GM23338 (cell line): ENCODE measurements around the gene AMPH. TPM values are rescaled to one million over a fixed set of nuclear protein-coding genes. Genes with fewer than 3 reads are reported as not detected.

Experiments used
- ATAC-seq: fragments of 200-7000 bp; cut with Tn5 transposase; 3 replicates; pipeline ENCODE4 v1.9.1; 2020
- DNase-seq: peaks from one replicate; pipeline ENCODE4 v3.0.0-alpha.2; 2015; ENCODE audit warnings: low spot score
- H2AFZ ChIP-seq: fragments of 200-600 bp; sonication (generic); 2 replicates; pipeline ENCODE4 v1.8.0; 2016; ENCODE audit warnings: antibody characterized with exemption, mild to moderate bottlenecking, moderate library complexity
- H3F3A ChIP-seq: fragments of 200-600 bp; sonication (generic); replicated peaks from 2 replicates; pipeline ENCODE4 v1.8.0; 2017; ENCODE audit warnings: antibody characterized with exemption, mixed run types, low read depth
- H3K27ac ChIP-seq: fragments of 200-600 bp; sonication (generic); 2 replicates; pipeline ENCODE4 v1.6.1; 2016; ENCODE audit warnings: low read depth
- H3K27me3 ChIP-seq: fragments of 200-600 bp; sonication (generic); 2 replicates; pipeline ENCODE4 v1.8.0; 2016; ENCODE audit warnings: mild to moderate bottlenecking, mixed run types, moderate library complexity; ENCODE audit not compliant: insufficient read depth
- H3K36me3 ChIP-seq: fragments of 200-600 bp; sonication (generic); 2 replicates; pipeline ENCODE4 v1.8.0; 2016; ENCODE audit warnings: mild to moderate bottlenecking; ENCODE audit not compliant: insufficient read depth
- H3K4me1 ChIP-seq: fragments of 200-600 bp; sonication (generic); 2 replicates; pipeline ENCODE4 v1.8.0; 2016; ENCODE audit warnings: mild to moderate bottlenecking, moderate library complexity; ENCODE audit not compliant: insufficient read depth
- H3K4me2 ChIP-seq: fragments of 200-600 bp; sonication (generic); 2 replicates; pipeline ENCODE4 v1.7.1; 2017; ENCODE audit warnings: mixed run types
- H3K4me3 ChIP-seq: fragments of 200-600 bp; sonication (generic); 2 replicates; pipeline ENCODE4 v1.6.1; 2016; ENCODE audit warnings: mixed run types
- H3K79me2 ChIP-seq: fragments of 200-600 bp; sonication (generic); replicated peaks from 2 replicates; pipeline ENCODE4 v1.8.0; 2017; ENCODE audit warnings: mild to moderate bottlenecking; ENCODE audit not compliant: insufficient read depth
- H3K9me2 ChIP-seq: fragments of 200-600 bp; sonication (generic); 2 replicates; pipeline ENCODE4 v1.8.0; 2017; ENCODE audit not compliant: insufficient read depth
- H4K20me1 ChIP-seq: fragments of 200-600 bp; sonication (generic); replicated peaks from 2 replicates; pipeline ENCODE4 v1.8.0; 2017; ENCODE audit warnings: mild to moderate bottlenecking; ENCODE audit not compliant: insufficient read depth
- H3K27ac Mint-ChIP-seq: 2 replicates; pipeline ENCODE4 v1.8.0; 2020; ENCODE audit warnings: inconsistent platforms, mild to moderate bottlenecking, moderate library complexity, mixed read lengths
- H3K27me3 Mint-ChIP-seq: 3 replicates; pipeline ENCODE4 v1.8.0; 2022; ENCODE audit warnings: low read depth, mild to moderate bottlenecking, moderate library complexity, mixed read lengths, inconsistent platforms; ENCODE audit not compliant: insufficient read depth, poor library complexity
- H3K36me3 Mint-ChIP-seq: 3 replicates; pipeline ENCODE4 v1.8.0; 2021; ENCODE audit warnings: low read depth, mild to moderate bottlenecking, inconsistent platforms, moderate library complexity, mixed read lengths
- H3K4me1 Mint-ChIP-seq: 3 replicates; pipeline ENCODE4 v1.8.0; 2020; ENCODE audit warnings: mild to moderate bottlenecking, inconsistent platforms, mixed read lengths
- H3K4me3 Mint-ChIP-seq: 3 replicates; pipeline ENCODE4 v1.8.0; 2021; ENCODE audit warnings: moderate library complexity, mild to moderate bottlenecking, inconsistent platforms, mixed read lengths
- H3K9me3 Mint-ChIP-seq: 3 replicates; pipeline ENCODE4 v1.8.0; 2020; ENCODE audit warnings: moderate library complexity, mild to moderate bottlenecking, inconsistent platforms, mixed read lengths
- CREB1 ChIP-seq: fragments of 250-450 bp; sonication (Bioruptor Pico); IDR thresholded peaks from 2 replicates; pipeline ENCODE4 v1.5.0; 2020; ENCODE audit warnings: low read depth, mild to moderate bottlenecking, moderate library complexity
- EZH2 ChIP-seq: fragments of 200-600 bp; sonication (generic); IDR thresholded peaks from one replicate; pipeline ENCODE4 v1.8.0; 2017; ENCODE audit warnings: antibody characterized with exemption, mild to moderate bottlenecking, low read depth; ENCODE audit not compliant: unreplicated experiment
- EZH2phosphoT487 ChIP-seq: fragments of 200-600 bp; sonication (generic); IDR thresholded peaks from one replicate; pipeline ENCODE4 v1.8.1; 2018; ENCODE audit warnings: antibody characterized with exemption; ENCODE audit not compliant: unreplicated experiment
- JUNB ChIP-seq: IDR thresholded peaks from one replicate; pipeline ENCODE4 v1.6.1; 2016; ENCODE audit warnings: antibody characterized with exemption; ENCODE audit not compliant: unreplicated experiment
- NANOG ChIP-seq: IDR thresholded peaks from 2 replicates; pipeline ENCODE4 v1.6.1; 2016; ENCODE audit warnings: antibody characterized with exemption, borderline replicate concordance
- POLR2AphosphoS5 ChIP-seq: IDR thresholded peaks from 2 replicates; pipeline ENCODE4 v1.6.1; 2016; ENCODE audit warnings: antibody characterized with exemption, low read depth
- STAT1 ChIP-seq: IDR thresholded peaks from one replicate; pipeline ENCODE4 v1.6.1; 2016; ENCODE audit warnings: antibody characterized with exemption; ENCODE audit not compliant: unreplicated experiment
- ZNF114 ChIP-seq: fragments of 250-450 bp; sonication (Bioruptor Pico); IDR thresholded peaks from 2 replicates; pipeline ENCODE4 v1.5.0; 2020; ENCODE audit warnings: mild to moderate bottlenecking, moderate library complexity
- ZNF331 ChIP-seq: fragments of 250-450 bp; sonication (Bioruptor Pico); IDR thresholded peaks from 2 replicates; pipeline ENCODE4 v1.5.0; 2020; ENCODE audit warnings: low read depth, mild to moderate bottlenecking, moderate library complexity
- polyA plus RNA-seq: library from polyadenylated mRNA; unstranded; fragments of >200 nt; fragmentation: Nextera tagmentation; extraction: Ambion mirVana; gene quantifications from 2 replicates; pipeline ENCODE4 v1.2.1, GENCODE V29; 2016
- total RNA-seq: library from RNA; depleted of rRNA; stranded (reverse); fragments of >200 nt; shearing (Covaris generic); gene quantifications from 2 replicates; pipeline ENCODE4 v1.2.3, GENCODE V29; 2014
- TF ChIP-seq, protein P1 (sequence below): IDR thresholded peaks from 2 replicates; pipeline ENCODE4 v1.6.1; 2016; ENCODE audit warnings: antibody characterized with exemption
- TF ChIP-seq, protein P2 (sequence below): IDR thresholded peaks from one replicate; pipeline ENCODE4 v1.6.1; 2018; ENCODE audit warnings: antibody characterized with exemption; ENCODE audit not compliant: unreplicated experiment
- TF ChIP-seq, protein P3 (sequence below): fragments of 250-450 bp; sonication (Bioruptor Pico); IDR thresholded peaks from 2 replicates; pipeline ENCODE4 v1.5.0; 2020; ENCODE audit warnings: mild to moderate bottlenecking, moderate library complexity
- TF ChIP-seq, protein P4 (sequence below), 2 experiments: fragments of 200-600 bp in 1 of 2; sonication (generic) in 1 of 2; conservative IDR thresholded peaks; 2 replicates each; pipeline versions ENCODE4 v1.5.1 to v1.6.1; 2016 to 2017; ENCODE audit warnings: antibody characterized with exemption in 2 of 2, low read depth in 2 of 2, mild to moderate bottlenecking in 2 of 2, moderate library complexity in 1 of 2

The AMPH gene
- total and polyA plus RNA-seq, 2 experiments from 2014 or later: 4.8 to 10.2 TPM

DNA sequence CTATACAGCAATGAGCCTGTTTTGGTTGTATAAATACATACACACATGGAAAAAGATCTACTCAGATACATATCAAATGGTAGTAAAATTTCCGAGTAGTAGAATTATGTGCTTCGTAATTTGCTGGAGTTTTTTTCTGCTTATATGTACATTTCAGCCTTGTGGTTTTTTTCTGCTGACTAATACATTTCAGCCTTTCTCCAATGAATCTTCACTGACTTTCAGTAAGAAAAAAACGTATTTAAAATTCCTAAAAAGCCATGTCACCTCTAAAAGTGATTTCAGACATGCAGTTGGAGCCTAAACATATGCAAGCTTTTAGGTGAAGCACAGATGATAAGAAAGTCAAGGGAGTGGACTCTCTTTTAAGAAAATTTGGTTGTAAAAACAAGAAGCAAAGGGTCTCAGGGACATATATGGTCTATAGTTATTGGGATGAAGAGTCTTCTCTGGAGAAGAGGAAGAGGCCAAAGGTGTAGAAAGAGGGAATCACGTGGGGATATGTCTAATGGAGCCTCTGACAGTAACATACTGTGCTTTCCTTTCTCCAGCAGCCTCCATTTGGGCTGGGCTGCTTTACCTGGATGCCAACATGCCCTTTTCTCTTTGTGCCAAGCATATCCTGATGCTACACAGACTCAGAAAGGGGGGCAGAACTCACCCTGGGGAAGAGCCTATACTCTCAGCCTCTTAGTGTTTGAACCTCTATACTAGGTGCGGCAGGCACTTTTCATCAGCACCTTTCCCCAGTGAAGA lies 2.4 kb downstream of the AMPH start:
- H4K20me1 ChIP-seq: no peaks in the 10 kb centered on the region; the same call in none of the 2 replicates
- H3K4me1 ChIP-seq: peaks cover 10% of the 10 kb centered on the region
- no peak overlapping the region for H3K4me2 ChIP-seq
- ATAC-seq (no peak), DNase-seq (no peak)
- H3K79me2 ChIP-seq: no peaks in the 10 kb centered on the region
- TF ChIP-seq STAT1: no peak
- no peak for TF ChIP-seq CREB1 (CRISPR knock-in tag)
- no peak for TF ChIP-seq ZNF331 (CRISPR knock-in tag)
- no peak for TF ChIP-seq JUNB
- TF ChIP-seq, protein P1, sequence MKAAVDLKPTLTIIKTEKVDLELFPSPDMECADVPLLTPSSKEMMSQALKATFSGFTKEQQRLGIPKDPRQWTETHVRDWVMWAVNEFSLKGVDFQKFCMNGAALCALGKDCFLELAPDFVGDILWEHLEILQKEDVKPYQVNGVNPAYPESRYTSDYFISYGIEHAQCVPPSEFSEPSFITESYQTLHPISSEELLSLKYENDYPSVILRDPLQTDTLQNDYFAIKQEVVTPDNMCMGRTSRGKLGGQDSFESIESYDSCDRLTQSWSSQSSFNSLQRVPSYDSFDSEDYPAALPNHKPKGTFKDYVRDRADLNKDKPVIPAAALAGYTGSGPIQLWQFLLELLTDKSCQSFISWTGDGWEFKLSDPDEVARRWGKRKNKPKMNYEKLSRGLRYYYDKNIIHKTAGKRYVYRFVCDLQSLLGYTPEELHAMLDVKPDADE: no peak
- no peak for TF ChIP-seq POLR2AphosphoS5
- TF ChIP-seq, protein P2, sequence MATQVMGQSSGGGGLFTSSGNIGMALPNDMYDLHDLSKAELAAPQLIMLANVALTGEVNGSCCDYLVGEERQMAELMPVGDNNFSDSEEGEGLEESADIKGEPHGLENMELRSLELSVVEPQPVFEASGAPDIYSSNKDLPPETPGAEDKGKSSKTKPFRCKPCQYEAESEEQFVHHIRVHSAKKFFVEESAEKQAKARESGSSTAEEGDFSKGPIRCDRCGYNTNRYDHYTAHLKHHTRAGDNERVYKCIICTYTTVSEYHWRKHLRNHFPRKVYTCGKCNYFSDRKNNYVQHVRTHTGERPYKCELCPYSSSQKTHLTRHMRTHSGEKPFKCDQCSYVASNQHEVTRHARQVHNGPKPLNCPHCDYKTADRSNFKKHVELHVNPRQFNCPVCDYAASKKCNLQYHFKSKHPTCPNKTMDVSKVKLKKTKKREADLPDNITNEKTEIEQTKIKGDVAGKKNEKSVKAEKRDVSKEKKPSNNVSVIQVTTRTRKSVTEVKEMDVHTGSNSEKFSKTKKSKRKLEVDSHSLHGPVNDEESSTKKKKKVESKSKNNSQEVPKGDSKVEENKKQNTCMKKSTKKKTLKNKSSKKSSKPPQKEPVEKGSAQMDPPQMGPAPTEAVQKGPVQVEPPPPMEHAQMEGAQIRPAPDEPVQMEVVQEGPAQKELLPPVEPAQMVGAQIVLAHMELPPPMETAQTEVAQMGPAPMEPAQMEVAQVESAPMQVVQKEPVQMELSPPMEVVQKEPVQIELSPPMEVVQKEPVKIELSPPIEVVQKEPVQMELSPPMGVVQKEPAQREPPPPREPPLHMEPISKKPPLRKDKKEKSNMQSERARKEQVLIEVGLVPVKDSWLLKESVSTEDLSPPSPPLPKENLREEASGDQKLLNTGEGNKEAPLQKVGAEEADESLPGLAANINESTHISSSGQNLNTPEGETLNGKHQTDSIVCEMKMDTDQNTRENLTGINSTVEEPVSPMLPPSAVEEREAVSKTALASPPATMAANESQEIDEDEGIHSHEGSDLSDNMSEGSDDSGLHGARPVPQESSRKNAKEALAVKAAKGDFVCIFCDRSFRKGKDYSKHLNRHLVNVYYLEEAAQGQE: no peak
- TF ChIP-seq ZNF114 (CRISPR knock-in tag): no peak
- TF ChIP-seq EZH2phosphoT487: no peak
- TF ChIP-seq, protein P3, sequence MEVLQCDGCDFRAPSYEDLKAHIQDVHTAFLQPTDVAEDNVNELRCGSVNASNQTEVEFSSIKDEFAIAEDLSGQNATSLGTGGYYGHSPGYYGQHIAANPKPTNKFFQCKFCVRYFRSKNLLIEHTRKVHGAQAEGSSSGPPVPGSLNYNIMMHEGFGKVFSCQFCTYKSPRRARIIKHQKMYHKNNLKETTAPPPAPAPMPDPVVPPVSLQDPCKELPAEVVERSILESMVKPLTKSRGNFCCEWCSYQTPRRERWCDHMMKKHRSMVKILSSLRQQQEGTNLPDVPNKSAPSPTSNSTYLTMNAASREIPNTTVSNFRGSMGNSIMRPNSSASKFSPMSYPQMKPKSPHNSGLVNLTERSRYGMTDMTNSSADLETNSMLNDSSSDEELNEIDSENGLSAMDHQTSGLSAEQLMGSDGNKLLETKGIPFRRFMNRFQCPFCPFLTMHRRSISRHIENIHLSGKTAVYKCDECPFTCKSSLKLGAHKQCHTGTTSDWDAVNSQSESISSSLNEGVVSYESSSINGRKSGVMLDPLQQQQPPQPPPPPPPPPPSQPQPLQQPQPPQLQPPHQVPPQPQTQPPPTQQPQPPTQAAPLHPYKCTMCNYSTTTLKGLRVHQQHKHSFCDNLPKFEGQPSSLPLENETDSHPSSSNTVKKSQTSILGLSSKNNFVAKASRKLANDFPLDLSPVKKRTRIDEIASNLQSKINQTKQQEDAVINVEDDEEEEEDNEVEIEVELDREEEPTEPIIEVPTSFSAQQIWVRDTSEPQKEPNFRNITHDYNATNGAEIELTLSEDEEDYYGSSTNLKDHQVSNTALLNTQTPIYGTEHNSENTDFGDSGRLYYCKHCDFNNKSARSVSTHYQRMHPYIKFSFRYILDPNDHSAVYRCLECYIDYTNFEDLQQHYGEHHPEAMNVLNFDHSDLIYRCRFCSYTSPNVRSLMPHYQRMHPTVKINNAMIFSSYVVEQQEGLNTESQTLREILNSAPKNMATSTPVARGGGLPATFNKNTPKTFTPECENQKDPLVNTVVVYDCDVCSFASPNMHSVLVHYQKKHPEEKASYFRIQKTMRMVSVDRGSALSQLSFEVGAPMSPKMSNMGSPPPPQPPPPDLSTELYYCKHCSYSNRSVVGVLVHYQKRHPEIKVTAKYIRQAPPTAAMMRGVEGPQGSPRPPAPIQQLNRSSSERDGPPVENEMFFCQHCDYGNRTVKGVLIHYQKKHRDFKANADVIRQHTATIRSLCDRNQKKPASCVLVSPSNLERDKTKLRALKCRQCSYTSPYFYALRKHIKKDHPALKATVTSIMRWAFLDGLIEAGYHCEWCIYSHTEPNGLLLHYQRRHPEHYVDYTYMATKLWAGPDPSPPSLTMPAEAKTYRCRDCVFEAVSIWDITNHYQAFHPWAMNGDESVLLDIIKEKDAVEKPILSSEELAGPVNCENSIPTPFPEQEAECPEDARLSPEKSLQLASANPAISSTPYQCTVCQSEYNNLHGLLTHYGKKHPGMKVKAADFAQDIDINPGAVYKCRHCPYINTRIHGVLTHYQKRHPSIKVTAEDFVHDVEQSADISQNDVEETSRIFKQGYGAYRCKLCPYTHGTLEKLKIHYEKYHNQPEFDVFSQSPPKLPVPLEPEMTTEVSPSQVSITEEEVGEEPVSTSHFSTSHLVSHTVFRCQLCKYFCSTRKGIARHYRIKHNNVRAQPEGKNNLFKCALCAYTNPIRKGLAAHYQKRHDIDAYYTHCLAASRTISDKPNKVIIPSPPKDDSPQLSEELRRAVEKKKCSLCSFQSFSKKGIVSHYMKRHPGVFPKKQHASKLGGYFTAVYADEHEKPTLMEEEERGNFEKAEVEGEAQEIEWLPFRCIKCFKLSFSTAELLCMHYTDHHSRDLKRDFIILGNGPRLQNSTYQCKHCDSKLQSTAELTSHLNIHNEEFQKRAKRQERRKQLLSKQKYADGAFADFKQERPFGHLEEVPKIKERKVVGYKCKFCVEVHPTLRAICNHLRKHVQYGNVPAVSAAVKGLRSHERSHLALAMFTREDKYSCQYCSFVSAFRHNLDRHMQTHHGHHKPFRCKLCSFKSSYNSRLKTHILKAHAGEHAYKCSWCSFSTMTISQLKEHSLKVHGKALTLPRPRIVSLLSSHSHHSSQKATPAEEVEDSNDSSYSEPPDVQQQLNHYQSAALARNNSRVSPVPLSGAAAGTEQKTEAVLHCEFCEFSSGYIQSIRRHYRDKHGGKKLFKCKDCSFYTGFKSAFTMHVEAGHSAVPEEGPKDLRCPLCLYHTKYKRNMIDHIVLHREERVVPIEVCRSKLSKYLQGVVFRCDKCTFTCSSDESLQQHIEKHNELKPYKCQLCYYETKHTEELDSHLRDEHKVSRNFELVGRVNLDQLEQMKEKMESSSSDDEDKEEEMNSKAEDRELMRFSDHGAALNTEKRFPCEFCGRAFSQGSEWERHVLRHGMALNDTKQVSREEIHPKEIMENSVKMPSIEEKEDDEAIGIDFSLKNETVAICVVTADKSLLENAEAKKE (CRISPR knock-in tag): no peak
- no peak for TF ChIP-seq NANOG
- no peak for TF ChIP-seq EZH2
- TF ChIP-seq, protein P4, sequence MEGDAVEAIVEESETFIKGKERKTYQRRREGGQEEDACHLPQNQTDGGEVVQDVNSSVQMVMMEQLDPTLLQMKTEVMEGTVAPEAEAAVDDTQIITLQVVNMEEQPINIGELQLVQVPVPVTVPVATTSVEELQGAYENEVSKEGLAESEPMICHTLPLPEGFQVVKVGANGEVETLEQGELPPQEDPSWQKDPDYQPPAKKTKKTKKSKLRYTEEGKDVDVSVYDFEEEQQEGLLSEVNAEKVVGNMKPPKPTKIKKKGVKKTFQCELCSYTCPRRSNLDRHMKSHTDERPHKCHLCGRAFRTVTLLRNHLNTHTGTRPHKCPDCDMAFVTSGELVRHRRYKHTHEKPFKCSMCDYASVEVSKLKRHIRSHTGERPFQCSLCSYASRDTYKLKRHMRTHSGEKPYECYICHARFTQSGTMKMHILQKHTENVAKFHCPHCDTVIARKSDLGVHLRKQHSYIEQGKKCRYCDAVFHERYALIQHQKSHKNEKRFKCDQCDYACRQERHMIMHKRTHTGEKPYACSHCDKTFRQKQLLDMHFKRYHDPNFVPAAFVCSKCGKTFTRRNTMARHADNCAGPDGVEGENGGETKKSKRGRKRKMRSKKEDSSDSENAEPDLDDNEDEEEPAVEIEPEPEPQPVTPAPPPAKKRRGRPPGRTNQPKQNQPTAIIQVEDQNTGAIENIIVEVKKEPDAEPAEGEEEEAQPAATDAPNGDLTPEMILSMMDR (conservative IDR thresholded peaks at IDR 0.05; ENCODE audit: low read depth in 2 of 2): no peak
- Mint-ChIP-seq H3K9me3 (peaks cover 13% of the 10 kb centered on the region; the same call in 2 of the 3 replicates), H3K4me1 (peaks cover 17% of the 10 kb centered on the region), H3K4me3 (no peak overlapping the region), H3K36me3 (no peaks in the 10 kb centered on the region; the same call in 2 of the 3 replicates), H3K27me3 (peaks cover 26% of the 10 kb centered on the region), H3K27ac (no peak overlapping the region)
- no peaks in the 10 kb centered on the region for H3K36me3 ChIP-seq
- H3K27ac ChIP-seq: no peak overlapping the region
- H3F3A ChIP-seq: no peaks in the 10 kb centered on the region; the same call in 1 of the 2 replicates
- H2AFZ ChIP-seq: no peak overlapping the region
- no peak overlapping the region for H3K4me3 ChIP-seq
- no peaks in the 10 kb centered on the region for H3K9me2 ChIP-seq
- H3K27me3 ChIP-seq: peaks cover 42% of the 10 kb centered on the region
